GM19467 (cell line): ENCODE data around the gene TGIF2.
A peak's percentile ranks its signal among the peaks of the same experiment; 100 is the strongest.

Experiments
- ATAC-seq: cut with Tn5 transposase; IDR thresholded peaks from one replicate; pipeline ENCODE4 v1.9.1; 2021; ENCODE audit warnings: mild to moderate bottlenecking, moderate library complexity; ENCODE audit not compliant: unreplicated experiment

Gene TGIF2

DNA sequence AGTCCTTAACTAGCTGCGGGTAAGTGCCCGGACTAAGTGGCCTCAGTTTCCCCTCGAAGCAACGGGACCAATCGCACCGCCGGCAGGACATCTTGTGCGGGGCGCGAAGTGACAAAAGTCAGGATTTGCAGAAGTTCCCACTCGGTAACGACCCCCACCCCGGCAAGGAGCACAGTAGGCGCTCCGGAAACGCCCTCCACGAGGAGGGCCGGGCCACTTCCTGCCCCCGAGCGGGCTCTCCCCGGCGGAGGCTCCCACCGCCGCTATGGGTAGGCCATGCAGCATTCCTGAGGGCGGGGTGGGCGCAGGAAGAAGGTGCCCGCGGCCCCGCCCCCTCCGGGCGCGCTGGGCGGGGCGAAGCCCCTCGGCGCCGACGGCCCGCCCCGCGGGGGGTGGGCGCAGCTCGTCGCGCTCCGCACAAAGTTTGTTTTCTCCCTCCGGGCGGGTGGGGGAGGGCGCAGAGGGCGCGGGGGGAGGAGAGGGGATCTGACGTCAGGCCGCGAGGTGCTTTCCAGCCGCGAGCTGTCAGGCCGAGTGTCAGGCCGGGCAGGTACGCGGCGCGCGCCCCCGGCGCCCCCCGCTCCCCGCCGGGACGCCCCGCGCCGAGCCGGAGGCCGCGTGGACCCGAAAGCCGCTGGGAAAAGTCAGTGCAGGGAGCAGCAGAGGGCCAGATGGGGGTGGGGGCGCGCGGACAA, at the start of gene TGIF2:
TSS of gene TGIF2 (plus strand) at position 495 of the 695 bp plus-strand sequence. CDS start 5,178 bp downstream, outside the sequence.
- peak; percentile 61 for ATAC-seq

DNA sequence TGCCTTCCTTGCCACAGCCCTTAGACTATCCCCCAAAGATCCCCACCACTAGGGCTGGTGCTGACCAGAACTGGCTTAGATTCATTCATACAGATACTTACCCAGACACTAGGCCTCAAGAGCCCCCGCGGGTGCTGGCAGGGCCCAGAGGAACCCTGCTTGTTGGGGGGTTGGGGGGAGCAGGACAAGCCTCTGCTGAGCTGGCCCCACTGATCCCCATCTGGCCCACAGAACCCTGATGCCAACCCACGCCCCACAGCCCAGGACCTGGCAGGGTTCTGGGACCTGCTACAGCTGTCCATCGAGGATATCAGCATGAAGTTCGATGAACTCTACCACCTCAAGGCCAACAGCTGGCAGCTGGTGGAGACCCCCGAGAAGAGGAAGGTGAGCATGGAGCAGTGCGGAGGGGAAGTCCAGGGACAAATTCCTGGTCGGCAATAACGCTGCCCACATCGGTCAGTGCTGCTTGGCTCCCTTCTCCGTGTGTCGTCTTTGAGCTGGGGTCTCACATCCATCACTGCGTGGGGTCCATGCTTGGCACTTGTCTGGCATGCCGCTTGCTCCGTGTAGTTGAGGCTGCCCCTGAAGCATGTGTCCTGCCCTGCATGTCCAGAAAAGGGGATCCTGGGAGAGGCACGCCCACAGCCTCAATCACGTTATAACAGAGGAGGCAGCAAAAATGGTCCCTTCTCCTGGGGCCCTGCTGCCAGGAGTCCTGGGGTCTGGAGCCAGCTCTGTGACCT, 47.6 kb upstream of the TGIF2 start:
- ATAC-seq: no peak

DNA sequence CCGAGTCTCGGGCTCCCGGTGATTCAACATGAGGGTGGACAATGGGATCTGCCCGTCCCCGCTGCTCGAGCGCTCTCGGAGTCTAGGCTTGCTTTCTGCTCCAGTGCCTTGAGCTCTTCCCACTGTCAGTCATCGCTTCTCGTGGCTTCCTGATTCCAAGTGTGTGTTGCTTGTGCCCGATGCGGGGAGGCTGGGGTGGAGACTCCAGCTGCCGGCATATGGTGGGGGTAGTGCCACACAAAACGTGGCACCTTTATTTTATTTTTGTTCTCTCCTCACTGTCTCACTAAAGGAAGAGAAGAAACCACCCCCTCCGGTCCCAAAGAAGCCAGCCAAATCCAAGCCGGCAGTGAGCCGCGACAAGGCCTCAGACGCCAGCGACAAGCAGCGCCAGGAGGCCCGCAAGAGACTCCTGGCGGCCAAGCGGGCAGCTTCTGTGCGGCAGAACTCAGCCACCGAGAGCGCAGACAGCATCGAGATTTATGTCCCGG, 46.8 kb upstream of the TGIF2 start:
- no peak for ATAC-seq

DNA sequence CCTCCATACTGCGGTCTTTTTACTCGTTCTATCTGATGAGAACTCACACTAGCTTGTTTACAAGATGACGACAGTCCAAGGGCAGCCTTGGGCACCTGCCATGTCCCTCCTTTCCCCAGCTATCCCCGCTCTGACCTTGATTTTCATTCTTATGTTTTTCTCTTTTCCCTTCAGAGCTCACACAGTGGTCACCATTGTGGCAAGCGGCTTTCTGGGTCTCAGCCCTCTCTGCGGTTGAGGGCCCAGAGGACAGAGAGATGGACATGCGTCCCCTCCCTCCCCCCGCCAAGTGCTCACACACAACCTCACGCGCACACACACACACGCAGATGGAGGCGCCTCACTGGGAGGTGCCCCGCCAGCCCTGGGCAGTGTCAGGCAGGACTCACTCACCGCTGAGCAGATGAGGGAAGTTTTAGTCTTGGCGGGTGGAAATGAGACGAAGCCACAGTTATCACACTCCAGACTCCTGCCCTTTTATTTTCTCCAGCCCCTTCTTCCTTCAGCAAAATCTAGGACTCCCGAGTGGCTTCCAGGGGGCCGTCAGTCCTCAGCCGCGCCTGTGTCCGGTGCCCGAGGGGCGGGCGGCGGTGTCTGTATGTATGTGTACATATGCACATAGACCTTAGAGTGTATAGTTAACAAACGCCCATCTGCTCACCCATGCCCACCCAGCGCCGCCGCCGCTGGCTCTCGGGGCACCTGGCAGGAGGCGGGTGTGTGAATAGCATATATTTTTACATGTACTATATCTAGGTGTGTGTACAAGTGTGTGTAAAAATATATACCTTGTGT, 45.9 kb upstream of the TGIF2 start:
- ATAC-seq: no peak

DNA sequence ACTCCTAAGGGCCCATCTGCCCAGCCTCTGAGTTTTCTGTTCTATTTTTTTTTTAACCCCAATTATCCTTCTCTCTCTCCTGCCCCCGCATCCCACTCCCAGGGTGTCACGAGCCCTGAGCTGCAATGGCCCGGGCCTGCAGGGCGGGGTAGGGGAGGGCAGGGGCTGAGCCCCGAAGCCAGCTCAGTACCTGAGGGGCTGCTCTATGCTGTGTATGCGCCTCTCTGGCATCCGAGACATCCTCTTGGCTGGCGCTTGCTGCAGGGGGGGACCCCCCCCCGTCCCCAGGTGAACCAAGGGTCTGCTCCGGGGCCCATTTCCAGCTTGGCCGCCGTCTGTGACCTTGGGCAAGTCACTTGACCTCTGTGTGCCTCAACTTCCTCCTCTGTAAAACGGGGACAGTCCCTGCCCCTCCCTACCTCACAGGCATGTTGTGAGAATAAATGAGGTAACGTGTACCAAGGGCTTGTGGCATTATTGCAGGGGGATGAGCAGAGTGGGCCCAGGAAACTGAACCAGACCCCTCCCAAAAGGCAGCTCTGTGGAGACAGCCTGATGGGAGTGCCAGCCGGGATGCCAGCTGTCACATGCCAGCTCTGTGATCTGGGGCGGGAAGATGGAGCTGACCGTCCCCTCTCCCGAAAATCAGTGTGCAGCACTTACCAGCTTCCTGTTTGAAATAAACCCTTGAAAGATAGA, 45.1 kb upstream of the TGIF2 start:
- no peak for ATAC-seq

GRCh38 chr20:36528875-36529417, 44.5 kb upstream of the TGIF2 start:
- ATAC-seq: no peak

- ATAC-seq: no peak
These were observed 41.0 kb upstream of the TGIF2 start for GRCh38 chr20:36532388-36532787.

GRCh38 chr20:36532822-36533221, 40.6 kb upstream of the TGIF2 start:
- ATAC-seq: no peak

DNA sequence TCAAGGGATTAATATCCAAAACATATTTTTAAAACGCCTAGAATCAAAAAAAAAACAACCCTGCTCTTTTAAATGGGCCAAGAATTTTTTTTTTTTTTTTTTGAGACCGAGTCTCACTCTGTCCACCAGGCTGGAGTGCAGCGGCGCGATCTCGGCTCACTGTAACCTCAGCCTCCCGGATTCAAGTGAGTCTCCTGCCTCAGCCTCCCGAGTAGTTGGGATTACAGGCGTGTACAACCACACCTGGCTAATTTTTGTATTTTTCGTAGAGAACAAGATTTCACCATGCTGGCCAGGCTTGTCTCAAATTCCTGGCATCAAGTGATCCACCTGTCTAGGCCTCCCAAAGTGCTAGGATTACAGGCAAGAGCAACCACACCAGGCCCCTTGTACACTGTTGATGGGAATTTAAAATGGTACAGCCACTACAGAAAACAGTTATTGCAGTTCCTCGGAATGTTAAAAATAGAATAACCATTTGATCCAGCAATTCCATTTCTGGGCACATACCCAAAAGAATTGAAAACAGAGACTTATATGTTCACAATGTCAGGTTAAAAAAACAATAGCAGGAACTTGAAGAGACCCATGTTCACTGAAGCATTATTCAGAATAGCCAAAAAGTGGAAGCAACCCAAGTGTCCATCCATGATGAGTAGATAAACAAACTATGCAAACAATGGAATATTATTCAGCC, 35.2 kb upstream of the TGIF2 start:
- ATAC-seq: no peak

DNA sequence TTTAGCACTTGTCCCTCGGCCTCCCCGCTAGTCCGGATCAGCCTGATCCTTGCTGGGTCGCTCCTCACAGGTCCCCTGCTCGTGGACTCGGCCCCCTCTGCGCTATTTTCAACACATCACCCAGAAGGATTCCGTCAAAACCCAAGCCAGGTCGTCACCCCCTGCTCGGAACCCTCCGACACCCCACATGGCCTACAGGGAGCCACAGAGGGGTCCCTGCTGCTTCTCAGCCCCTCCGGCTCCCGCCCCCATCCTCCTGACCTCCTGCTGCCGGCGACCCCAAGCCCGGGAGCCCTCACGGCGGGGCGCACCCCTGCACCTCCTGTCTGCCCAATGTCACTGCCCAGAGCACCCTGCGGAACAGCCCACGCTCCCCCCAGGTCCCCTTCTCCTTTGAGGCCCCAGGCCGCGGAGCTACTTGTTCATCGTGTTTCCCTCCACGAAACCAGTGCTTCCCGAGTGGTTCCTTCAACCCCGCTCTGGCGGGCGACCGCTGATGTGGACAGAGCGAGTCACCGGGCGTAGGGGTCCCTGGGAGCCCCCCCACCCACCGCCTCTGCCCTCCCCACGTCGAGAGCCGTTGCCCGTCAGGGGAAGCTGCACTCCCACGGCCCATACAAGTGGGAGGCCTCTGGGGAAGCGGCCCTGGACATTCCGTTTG, 32.7 kb upstream of the TGIF2 start:
- ATAC-seq: no peak

GRCh38 chr20:36541227-36541767, 32.1 kb upstream of the TGIF2 start, which contains the start of gene MYL9:
Gene MYL9, plus strand, starts transcription at chr20:36541519. Its CDS starts 3,366 bp downstream, at chr20:36544885.
- no peak for ATAC-seq

DNA sequence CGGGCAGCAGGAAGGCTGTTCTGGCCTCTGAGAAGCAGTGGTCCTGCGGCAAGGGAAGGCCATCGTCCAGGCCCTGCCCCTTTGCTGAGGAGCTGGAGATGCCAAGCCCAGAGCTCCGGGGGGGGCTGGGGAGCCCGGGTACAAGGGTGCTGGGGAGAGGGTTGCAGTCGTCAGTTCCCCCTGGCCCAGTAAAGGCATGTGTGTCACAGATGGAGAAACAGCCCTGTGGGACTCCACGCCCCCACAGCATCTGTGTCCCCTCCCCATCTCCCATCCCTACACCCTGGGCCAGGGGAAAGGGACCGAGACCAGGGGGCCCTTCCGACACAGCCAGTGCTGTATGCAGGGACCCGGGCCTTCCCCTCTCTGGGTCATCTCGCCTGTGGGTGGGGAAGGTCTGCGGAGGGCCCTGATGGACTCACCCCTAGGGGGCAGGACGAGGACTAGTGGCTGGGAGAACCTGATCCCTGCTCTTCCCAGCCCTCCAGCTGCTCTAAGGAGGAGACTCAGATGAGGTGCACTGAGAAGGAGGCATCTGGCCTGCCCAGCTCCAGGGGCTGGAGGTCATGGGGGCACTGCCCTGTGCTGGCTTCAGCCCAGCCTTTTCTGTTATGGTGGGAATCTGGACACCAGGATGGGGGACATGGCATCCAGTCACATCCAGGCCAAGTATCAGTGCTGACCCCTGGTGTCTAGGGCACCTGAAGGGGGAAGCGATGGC, 31.5 kb upstream of the TGIF2 start:
- no peak for ATAC-seq

DNA sequence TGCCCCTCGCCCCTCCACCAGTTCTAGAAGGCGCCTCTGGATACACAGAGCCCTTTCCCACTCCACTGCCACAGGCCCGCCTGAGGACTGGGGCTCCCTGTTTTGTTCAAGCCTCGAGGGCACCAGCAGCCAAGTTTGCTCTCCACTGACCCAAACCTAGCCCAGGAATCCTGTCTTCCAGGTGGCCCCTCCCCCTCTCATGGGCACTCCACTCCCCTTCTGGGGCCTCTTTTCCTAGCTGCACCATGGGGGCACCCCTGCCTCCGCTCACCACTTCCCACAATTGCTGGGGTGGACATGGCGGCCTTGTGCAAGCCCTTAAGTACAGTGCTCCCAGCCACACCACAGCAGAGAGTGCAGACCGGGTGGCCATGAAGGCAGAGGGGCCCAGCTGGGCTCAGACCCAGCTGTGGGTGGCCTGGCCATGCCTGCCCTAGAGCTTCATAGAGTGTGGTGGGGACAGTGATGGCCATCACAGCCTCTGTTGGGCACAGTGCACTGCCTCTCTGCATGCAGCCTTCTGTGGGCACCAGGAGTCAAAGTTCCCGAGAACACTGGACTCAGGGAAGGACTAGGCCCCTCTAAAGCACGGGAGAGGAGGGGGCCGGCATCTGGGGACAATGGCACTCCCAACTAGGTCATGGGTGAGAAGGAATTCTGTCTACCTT, 30.7 kb upstream of the TGIF2 start:
- ATAC-seq: no peak

DNA sequence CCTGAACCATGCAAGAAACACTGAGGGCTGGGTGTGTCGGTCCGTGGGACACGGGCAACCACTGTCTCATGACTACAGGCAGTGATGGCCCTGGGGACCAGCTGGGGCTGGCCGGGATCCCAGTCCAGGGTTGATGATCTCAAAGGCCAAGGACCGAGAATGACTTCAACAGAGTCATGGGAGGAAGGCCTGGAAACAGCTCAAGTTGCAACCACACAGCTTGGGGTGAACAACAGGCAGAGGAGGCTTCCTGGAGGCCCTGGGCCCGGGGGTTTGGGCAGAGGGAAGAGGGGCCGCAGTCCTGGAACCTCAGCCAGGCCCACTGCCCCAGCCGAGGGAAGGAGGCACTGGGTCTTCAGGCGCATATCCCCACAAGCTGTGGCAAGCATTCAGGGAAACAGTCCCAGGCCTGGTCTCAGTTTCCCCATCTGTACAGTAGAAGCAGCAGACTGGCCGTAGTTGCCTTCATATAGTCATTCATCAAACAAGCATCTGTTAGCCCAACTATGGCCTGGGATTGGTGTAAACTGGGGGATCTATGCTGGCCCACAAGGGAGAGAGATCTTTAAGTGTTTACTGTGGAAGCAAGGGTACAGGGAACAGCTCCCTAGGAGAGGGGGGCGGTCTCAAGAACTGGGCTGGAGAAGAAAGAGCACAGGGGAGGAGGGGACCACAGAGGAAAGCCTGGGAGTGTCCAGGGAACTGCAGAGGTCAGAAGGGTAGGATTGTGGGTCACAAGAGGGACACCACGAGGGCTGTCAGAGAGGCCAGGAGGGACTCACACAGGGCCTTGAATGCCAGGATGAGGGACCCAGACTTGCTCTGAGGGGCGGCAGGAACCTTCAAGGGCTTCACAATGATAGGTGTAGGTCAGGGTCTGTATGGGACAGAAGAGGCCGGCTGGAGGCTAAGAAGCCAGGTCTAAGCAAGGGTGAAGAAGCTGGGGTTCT, 29.9 kb upstream of the TGIF2 start:
- no peak for ATAC-seq

DNA sequence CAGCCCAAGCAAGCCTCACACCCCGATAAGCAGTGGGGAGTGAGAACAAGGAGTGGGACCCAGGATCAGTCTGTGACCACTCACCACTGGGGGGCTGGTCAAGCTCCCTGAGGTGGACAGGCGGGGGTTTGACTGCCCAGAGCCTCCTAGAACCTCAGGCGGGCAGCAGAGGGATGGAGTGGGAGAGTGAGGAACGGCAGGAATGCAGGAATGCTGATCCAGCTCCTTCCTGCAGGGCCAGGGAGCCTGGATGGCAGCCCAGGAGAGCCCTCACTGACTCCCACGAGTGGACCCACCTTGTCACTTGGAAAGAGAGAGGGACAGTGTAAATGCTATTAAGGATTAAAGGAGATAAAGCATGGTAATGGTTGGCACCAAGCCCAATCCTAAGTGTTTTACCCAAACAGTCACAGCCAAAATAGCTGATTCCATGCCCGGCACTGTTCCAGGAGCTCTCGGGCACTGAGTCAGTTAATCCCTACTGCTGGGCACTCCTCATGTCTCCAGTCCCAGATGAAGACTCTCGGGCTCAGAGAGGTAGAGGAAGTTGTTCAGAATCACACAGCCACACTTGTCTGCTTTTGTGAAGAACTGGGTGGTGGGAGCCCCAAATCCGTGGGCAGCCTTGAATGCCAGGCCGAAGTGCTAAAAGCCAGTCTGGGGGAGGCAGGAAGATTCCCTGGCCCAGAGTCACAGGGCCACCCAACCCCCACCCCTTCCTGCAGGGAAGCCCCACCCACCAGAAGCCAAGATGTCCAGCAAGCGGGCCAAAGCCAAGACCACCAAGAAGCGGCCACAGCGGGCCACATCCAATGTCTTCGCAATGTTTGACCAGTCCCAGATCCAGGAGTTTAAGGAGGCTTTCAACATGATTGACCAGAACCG, 29.0 kb upstream of the TGIF2 start:
- no peak for ATAC-seq
